ENCODE data around the gene MED26. TPM values are rescaled to one million over a fixed set of nuclear protein-coding genes. Genes with fewer than 3 reads are reported as not detected.
A peak's percentile ranks its signal among the peaks of the same experiment; 100 is the strongest.

The MED26 gene
- total and polyA plus RNA-seq, 2 experiments from 2014 or later: 7.4 to 15.4 TPM

GRCh38 chr19:16581971-16582343 is 46.0 kb downstream of the MED26 start (continued):
- no peak for TF ChIP-seq ZNF462 (CRISPR knock-in tag; IDR thresholded peaks at IDR 0.05)

GRCh38 chr19:16581145-16581970 is 46.6 kb downstream of the MED26 start:
- H3K4me1 Mint-ChIP-seq: peaks cover 35% of the 10 kb centered on the region
- Histone ChIP-seq H3F3A (replicated peaks; ENCODE audit: low read depth) (peaks cover 10% of the 10 kb centered on the region; the same call in 1 of the 2 replicates), H3K4me3 (no peak overlapping the region), H3K9me2 (ENCODE audit: insufficient read depth) (no peaks in the 10 kb centered on the region), H3K79me2 (replicated peaks; ENCODE audit: insufficient read depth) (peaks cover 83% of the 10 kb centered on the region), H2AFZ (no peak overlapping the region), H3K27ac (ENCODE audit: low read depth) (no peak overlapping the region; the same call in 1 of the 2 replicates), H3K4me2 (no peak overlapping the region), H3K4me1 (ENCODE audit: insufficient read depth) (peaks cover 28% of the 10 kb centered on the region), H3K27me3 (ENCODE audit: insufficient read depth) (no peaks in the 10 kb centered on the region), H3K36me3 (ENCODE audit: insufficient read depth) (no peaks in the 10 kb centered on the region; the same call in 1 of the 2 replicates), H4K20me1 (replicated peaks; ENCODE audit: insufficient read depth) (peaks cover 23% of the 10 kb centered on the region)
- peaks cover 8% of the 10 kb centered on the region for H3K36me3 Mint-ChIP-seq (ENCODE audit: low read depth)
- no peak for DNase-seq (ENCODE audit: low spot score)
- peaks cover 2% of the 10 kb centered on the region for H3K27me3 Mint-ChIP-seq (ENCODE audit: insufficient read depth, low read depth, poor library complexity)
- H3K4me3 Mint-ChIP-seq: no peak overlapping the region
- ATAC-seq: no peak
- peak overlapping the region; percentile 90 for H3K27ac Mint-ChIP-seq
- H3K9me3 Mint-ChIP-seq: no peaks in the 10 kb centered on the region
- no peak for TF ChIP-seq EZH2phosphoT487 (IDR thresholded peaks at IDR 0.05; ENCODE audit: unreplicated experiment)
- no peak for TF ChIP-seq EZH2 (IDR thresholded peaks at IDR 0.05; ENCODE audit: low read depth, unreplicated experiment)
- no peak for TF ChIP-seq CTCF (conservative IDR thresholded peaks at IDR 0.05; ENCODE audit: low read depth in 2 of 2)
- TF ChIP-seq ZNF331 (CRISPR knock-in tag; IDR thresholded peaks at IDR 0.05; ENCODE audit: low read depth): no peak
- TF ChIP-seq CREB1 (CRISPR knock-in tag; IDR thresholded peaks at IDR 0.05; ENCODE audit: low read depth): no peak
- TF ChIP-seq REST (IDR thresholded peaks at IDR 0.05; ENCODE audit: unreplicated experiment): no peak
- TF ChIP-seq NANOG (IDR thresholded peaks at IDR 0.05; ENCODE audit: borderline replicate concordance): no peak
- TF ChIP-seq POLR2AphosphoS5 (IDR thresholded peaks at IDR 0.05; ENCODE audit: low read depth): no peak
- TF ChIP-seq ZNF114 (CRISPR knock-in tag; IDR thresholded peaks at IDR 0.05): no peak
